ENCODE results near the gene NT5DC1.

NT5DC1 gene

GRCh38 chr6:116139917-116140316, 39.3 kb downstream of the NT5DC1 start:
- no peak for DNase-seq (ENCODE audit: low spot score)

DNA sequence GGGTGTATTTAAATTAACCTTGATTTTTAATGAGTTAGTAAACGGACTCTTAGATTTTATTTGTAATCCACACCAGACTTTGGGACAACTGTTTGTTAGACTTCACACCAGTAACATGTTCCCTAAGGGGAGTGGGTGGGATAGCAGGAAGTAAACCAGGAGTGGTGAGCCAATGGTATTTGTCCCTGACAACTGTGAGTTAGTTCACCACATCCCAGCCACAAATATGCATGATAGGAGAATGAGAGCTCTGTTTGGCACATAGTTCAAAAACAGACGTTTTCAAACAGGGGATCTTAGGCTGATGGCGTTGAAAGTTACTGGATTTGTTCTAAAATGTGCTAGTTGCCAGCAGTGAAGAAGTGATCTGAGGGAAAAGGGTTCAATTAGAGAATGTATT, 44.0 kb downstream of the NT5DC1 start:
- no peak for DNase-seq (ENCODE audit: low spot score)

DNA sequence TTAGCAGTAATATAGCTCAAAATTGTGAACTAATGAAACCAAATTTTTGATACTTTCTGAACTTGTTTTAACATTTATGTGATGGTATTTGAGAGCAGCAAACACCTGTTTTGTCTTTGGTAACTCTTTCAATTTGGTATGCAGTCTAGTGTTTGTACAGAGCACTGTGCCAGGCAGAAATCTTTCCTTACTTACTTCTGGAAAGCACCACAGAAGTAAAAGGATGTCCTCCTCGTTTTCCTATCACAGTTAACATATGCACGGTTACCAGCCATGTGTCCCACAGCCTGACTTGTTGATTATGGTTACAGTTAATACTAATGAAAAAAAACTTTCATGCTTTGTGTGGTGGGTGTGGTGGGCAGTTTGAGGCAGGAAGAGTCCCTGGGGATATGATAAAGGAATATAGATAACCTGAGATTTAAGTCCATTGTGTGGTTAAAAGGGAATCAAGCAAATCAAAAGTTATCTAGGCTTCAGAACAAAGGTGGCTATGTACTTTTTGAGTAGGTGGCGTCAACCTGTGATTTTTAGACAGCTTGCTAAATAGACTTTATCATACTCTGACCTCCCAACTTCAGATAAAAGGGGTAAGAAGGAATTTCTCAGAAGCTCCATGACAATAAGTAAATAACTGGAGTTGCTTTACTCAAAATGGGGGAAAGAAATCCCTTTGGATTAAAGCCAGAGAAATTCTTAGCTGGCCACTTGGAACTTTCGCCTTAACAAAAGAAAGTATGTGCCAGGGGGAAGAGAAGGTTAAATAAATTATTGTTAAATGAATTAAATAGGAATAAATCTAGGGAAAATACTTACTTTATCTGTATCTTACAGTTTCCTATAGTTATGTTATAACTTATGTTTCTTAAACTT, 45.4 kb downstream of the NT5DC1 start:
- no peak for DNase-seq (ENCODE audit: low spot score)

GRCh38 chr6:116152620-116153019, 52.0 kb downstream of the NT5DC1 start:
- no peak for DNase-seq (ENCODE audit: low spot score)

- no peak for DNase-seq (ENCODE audit: low spot score)
Observed at GRCh38 chr6:116154887-116155286, 54.2 kb downstream of the NT5DC1 start.

DNA sequence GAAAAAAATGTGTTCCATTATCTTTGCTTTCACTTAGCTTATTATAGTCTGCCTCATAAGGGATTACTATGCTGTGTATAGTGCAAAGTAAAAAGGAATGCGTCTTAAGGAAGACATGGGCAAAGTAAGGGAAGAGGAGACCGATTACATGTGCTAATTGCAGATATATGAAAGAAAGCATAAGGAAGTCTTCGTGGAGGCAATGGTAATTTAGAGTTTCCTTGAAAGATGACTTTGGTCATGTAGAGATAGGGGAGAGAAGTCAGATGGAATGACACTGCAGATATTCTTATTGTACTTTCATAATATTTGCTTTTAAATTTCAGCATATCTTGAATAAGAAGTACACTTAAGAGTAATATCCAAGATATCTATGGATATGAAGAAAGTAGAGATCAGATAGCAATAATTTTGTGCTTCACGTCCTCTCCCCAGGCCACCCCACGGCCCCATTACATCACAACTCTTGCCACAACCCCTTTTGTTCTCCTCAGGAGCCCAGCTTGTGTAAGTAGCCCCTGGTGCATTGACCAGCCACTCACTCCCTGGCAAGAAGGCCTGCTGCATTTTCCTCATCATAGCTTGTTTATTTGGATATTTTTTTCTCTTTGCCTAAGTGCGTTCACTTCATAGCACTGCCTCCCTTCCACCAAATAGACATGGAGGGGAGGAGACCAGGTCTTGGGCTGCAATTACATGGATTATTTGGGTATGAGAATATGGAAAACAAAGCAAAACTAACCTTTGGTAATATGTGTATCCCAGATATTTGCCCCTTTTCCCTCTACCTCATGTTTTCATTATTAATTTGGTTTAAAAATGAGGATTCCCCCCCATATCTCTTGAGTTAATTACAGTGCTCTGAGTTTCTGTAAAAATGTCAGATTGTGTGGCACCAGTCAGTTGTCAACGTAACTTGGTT, 56.0 kb downstream of the NT5DC1 start:
- no peak for DNase-seq (ENCODE audit: low spot score)

DNA sequence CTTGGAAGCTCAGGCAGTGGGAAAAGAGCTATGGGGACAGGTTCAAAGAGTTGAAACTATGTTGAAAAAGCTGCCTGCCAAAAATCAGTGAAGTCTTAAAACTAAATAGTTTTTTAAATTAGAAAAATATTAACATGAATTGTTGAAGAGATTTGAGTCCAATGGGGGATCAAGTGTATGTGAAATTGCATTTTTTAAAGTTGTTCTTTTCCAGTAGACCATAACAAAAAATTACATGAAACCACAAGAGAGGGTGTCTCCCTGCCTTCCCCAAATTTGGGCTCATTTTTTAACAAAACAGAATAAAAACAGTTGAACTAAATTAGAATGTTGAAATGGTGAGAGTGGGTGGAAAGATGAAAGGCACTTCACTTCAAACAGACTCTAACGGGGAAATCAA, 56.7 kb downstream of the NT5DC1 start:
- DNase-seq (ENCODE audit: low spot score), result no peak

DNA sequence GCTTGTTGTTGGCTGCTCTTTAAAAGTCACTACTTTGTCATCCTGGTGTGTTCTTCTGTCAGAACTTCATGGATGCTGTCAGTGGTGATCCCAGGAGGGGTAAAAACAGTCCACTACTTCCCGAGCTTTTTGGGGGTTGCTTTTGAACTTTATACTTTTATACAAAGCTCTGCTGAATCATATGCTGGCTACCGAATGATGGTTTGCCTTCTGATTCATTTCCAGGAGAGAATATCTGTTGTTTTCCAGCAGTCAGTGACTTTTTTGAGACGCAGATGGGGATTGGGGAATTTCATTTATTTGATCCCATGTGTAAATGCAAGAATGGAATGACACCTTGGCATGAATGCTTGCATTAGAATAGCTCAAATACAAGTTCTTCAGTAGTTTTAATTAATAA, 58.0 kb downstream of the NT5DC1 start:
- DNase-seq (ENCODE audit: low spot score), result no peak

- DNase-seq (ENCODE audit: low spot score), result no peak
Observed at GRCh38 chr6:116159782-116160524, 59.3 kb downstream of the NT5DC1 start.

DNA sequence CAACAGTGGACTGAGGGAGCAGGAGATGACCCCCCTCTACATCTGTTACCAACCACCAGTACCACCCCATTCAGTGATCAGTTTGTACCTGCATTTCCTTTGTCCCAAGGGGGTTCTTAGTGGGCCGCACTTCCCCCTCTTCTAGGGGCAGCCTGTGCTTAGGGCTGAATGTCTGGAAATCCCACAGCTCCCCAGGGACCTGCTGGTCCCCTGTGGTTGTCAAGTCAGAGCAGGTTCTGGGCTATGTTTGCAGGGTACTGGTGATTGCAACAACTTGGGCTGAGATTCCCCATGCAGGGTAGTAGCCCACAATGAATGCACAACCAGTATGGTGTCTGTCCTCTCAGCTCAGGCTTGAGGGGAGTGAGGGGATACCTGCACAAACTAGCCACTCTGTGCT, 64.9 kb downstream of the NT5DC1 start:
- DNase-seq (ENCODE audit: low spot score), result no peak

DNA sequence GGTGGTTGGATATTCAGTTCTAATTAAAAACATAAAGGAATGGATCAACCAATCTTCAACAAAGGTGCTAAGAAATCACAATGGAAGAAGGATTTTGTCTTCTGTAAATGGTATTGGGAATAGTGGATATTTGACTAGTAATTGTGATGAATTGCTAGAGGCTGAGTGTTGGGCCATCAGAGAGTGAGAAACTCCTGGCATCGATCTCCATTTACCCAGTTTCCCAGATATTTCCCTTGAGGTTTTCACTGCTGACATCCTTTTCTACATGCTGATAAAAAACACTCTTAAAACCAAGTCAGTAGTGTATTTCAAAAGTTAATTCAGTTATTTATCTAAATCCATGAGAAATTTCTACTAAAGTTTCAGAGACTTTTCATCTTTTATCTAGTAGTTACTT, 65.7 kb downstream of the NT5DC1 start:
- DNase-seq (ENCODE audit: low spot score), result no peak

GRCh38 chr6:116168148-116168547, 67.5 kb downstream of the NT5DC1 start:
- DNase-seq (ENCODE audit: low spot score), result no peak

DNA sequence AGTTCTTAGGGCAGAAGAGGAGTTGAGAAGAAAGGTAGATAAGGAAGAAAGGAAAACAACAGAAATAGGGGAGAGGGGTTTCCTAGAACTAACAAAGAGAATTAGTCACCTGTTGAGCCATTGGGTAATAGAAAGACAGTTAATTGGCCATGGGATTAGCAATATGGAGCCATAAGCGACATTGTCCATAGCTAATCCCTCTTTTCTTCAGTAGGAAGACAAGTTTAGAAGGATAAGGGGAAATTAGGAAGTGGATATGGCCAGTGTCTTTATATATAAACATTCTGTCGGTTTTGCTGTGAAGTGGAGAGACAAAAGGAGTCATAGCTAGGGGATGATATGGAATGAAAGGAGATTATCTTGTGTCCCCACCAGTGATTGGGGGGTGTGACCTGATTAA, 69.2 kb downstream of the NT5DC1 start:
- DNase-seq (ENCODE audit: low spot score), result no peak

DNA sequence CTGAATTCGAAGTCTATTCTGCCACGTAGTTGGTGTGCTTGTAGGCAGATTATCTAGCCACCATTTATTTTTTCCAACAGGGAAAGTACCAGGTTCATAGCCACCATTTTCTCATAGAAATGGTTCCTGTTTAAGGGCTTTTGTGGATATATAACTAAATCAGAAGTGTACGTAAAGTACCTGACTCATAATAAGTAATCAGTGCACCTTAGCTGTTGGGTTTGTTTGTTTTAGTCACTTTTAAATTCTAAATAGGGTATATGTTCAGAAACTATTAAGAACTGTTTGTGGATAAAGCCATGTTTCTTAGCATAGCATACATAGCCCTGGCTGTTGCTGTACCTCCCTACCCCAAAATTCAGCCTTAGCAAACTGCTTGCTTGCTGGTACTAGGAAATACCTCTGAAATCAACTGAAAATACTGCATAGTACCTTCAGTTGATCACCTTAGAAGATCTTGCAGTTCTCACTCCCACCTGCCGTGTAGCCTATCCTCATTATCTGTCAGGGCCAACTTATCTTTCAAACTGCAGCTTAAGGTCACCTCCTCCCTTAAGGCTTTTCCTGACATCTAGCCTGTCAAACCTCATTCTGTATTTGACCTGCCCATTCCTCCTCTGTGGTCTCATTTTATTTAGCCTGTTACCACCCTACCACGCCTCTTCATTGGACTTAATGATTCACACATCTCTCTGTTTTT, 69.9 kb downstream of the NT5DC1 start:
- no peak for DNase-seq (ENCODE audit: low spot score)

GRCh38 chr6:116173928-116174327, 73.3 kb downstream of the NT5DC1 start:
- no peak for DNase-seq (ENCODE audit: low spot score)

GRCh38 chr6:116175344-116175743, 74.7 kb downstream of the NT5DC1 start:
- DNase-seq (ENCODE audit: low spot score), result no peak

GRCh38 chr6:116176596-116176995, 75.9 kb downstream of the NT5DC1 start:
- no peak for DNase-seq (ENCODE audit: low spot score)

DNA sequence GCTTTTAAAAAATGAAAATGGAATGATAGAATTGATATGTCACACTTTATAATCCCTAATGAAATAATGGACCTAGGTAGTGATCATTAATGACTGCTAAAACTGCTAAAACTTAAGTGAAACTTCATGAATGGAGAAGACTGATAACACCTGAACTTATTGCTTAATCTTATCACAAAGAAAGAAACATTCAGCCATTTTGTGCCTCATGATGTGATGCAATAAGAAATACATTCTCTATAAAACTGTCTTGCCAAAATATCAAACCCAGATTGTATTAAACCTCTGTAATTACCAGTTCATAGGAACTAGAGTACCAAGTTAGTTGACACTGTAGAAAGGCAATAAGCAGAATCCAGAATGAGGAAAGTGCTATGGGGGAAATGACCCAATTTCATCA, 79.7 kb downstream of the NT5DC1 start:
- no peak for DNase-seq (ENCODE audit: low spot score)

GRCh38 chr6:116189472-116189871, 88.8 kb downstream of the NT5DC1 start:
- no peak for DNase-seq (ENCODE audit: low spot score)

DNA sequence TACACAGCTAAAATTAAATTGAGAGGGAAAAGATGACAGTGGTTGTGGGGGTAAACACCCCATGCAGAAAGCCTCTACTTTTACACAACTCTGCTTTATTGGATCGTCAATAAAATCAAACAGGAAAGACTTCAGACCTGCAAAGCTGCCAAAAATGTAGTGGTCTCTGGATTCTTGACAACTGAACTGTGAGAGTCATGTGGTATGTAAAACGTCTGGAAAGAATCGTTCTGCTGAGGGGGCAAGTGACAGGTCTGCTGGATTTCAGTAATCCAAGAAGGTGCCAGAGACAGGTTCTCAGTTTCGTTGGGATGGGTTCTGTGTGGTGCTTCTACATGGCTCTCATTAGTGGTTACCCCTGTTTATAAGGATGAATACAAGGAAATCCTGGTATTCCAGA, 89.9 kb downstream of the NT5DC1 start:
- DNase-seq (ENCODE audit: low spot score), result no peak

DNA sequence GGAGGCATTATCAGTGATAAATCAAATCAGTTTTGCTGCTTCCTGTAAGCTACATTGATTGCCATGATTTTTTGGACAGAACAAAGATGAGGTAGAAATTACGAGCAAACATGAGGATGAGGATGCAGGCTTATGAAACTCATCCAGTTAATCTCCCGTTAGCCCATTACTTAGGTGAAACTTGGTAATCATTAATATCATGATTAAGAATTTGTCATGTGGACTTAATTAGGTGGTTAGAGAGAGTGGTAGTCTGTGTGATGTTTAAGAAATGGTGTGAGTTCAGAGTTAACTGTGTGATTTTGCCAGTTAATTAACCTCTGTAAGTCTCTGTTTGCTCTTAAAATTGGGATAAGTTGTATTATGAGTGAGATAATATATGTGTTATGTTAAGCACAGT, 91.2 kb downstream of the NT5DC1 start:
- DNase-seq (ENCODE audit: low spot score), result no peak

DNA sequence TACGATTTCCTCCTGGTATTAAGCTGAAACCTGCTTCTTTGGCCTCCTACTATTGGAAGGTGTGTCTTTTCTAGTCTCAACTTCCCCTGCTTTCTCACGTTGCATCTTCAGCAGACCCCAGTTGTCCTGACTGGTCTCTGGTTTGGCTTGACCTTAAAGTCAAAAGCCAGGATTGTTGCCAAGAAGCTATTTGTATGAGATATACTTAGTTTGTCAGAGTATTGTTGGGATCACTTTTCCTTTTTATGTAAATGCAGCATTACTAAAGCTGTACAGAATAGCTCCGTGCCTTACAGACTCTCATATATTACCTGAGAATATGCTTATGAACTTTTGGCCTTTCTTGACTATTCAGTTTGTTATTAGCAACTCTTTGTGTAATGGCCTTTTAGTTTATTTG, 92.1 kb downstream of the NT5DC1 start:
- no peak for DNase-seq (ENCODE audit: low spot score)

All from left forelimb (tissue), 1 donor.